ENCODE data around the gene PTPDC1.

PTPDC1 gene

GRCh38 chr9:94140791-94141790 is 56.8 kb downstream of the PTPDC1 start:
- no peak for DNase-seq (ENCODE audit: low read depth in 3 of 3)

GRCh38 chr9:94142353-94142752 is 58.1 kb downstream of the PTPDC1 start:
- DNase-seq (ENCODE audit: low read depth in 3 of 3), result no peak

- DNase-seq (ENCODE audit: low read depth in 3 of 3), result no peak
Observed at GRCh38 chr9:94144394-94144793, 60.1 kb downstream of the PTPDC1 start.

GRCh38 chr9:94145640-94146039 is 61.4 kb downstream of the PTPDC1 start:
- DNase-seq (ENCODE audit: low read depth in 3 of 3), result no peak

- no peak for DNase-seq (ENCODE audit: low read depth in 3 of 3)
Observed at GRCh38 chr9:94147776-94148175, 63.5 kb downstream of the PTPDC1 start.

- no peak for DNase-seq (ENCODE audit: low read depth in 3 of 3)
Observed at GRCh38 chr9:94148419-94148818, 64.2 kb downstream of the PTPDC1 start.

- no peak for DNase-seq (ENCODE audit: low read depth in 3 of 3)
Observed at GRCh38 chr9:94149696-94150095, 65.4 kb downstream of the PTPDC1 start.

GRCh38 chr9:94150279-94150828 is 66.1 kb downstream of the PTPDC1 start:
- DNase-seq (ENCODE audit: low read depth in 3 of 3), result no peak

- DNase-seq (ENCODE audit: low read depth in 3 of 3), result no peak
Observed at GRCh38 chr9:94150890-94151650, 66.8 kb downstream of the PTPDC1 start.

GRCh38 chr9:94153905-94154304 is 69.6 kb downstream of the PTPDC1 start:
- DNase-seq (ENCODE audit: low read depth in 3 of 3), result no peak

- DNase-seq (ENCODE audit: low read depth in 3 of 3), result no peak
Observed at GRCh38 chr9:94156348-94157049, 72.2 kb downstream of the PTPDC1 start.

- no peak for DNase-seq (ENCODE audit: low read depth in 3 of 3)
Observed at GRCh38 chr9:94157050-94157801, 73.0 kb downstream of the PTPDC1 start.
